Mesenchymal stem cell (in vitro differentiated cells and primary cell): ENCODE data around the gene DAG1.

Experiments
- DNase-seq: peaks from one replicate; pipeline ENCODE4 v3.0.0-alpha.2; 2013
- H2AFZ ChIP-seq: one replicate; pipeline ENCODE4 v1.6.1; 2013; ENCODE audit warnings: low read depth, mild to moderate bottlenecking, control low read depth, inconsistent platforms, low read length, moderate library complexity
- H2AK5ac ChIP-seq: 2 replicates; pipeline ENCODE4 v1.6.1; 2013; ENCODE audit warnings: low read length, moderate library complexity, mild to moderate bottlenecking, inconsistent platforms; ENCODE audit not compliant: severe bottlenecking
- H2BK120ac ChIP-seq: one replicate; pipeline ENCODE4 v1.6.1; 2013; ENCODE audit warnings: low read depth, mild to moderate bottlenecking, inconsistent platforms, low read length, moderate library complexity
- H2BK12ac ChIP-seq, 2 experiments: one replicate each; pipeline ENCODE4 v1.6.1; 2013; ENCODE audit warnings: inconsistent platforms in 2 of 2, low read length in 2 of 2, mild to moderate bottlenecking in 2 of 2, moderate library complexity in 2 of 2, control low read depth in 1 of 2
- H2BK15ac ChIP-seq: one replicate; pipeline ENCODE4 v1.6.1; 2013; ENCODE audit warnings: mild to moderate bottlenecking, low read depth, inconsistent platforms; ENCODE audit not compliant: poor library complexity, severe bottlenecking
- H2BK5ac ChIP-seq: 2 replicates; pipeline ENCODE4 v1.6.1; 2013; ENCODE audit warnings: low read depth, mild to moderate bottlenecking, low read length, control low read depth, inconsistent platforms; ENCODE audit not compliant: poor library complexity, severe bottlenecking
- H3K14ac ChIP-seq, 2 experiments: one replicate each; pipeline ENCODE4 v1.6.1; 2013; ENCODE audit warnings: inconsistent platforms in 2 of 2, low read length in 2 of 2, control low read depth in 1 of 2, mild to moderate bottlenecking in 1 of 2, moderate library complexity in 1 of 2
- H3K18ac ChIP-seq, 2 experiments: one replicate each; pipeline ENCODE4 v1.6.1; 2013; ENCODE audit warnings: inconsistent platforms in 2 of 2, low read length in 2 of 2, control low read depth in 1 of 2, low read depth in 1 of 2, mild to moderate bottlenecking in 1 of 2
- H3K23ac ChIP-seq, 2 experiments: one replicate each; pipeline ENCODE4 v1.6.1; 2013; ENCODE audit warnings: inconsistent platforms in 2 of 2, low read length in 2 of 2, mild to moderate bottlenecking in 2 of 2, moderate library complexity in 2 of 2, control low read depth in 1 of 2
- H3K27ac ChIP-seq: 2 replicates; pipeline ENCODE4 v1.5.1; 2013; ENCODE audit warnings: mild to moderate bottlenecking, moderate library complexity, low read length, control low read depth, inconsistent platforms; ENCODE audit not compliant: poor library complexity, severe bottlenecking
- H3K27me3 ChIP-seq, 2 experiments: 2 replicates each; pipeline versions ENCODE4 v1.6.1 to v1.7.0; 2013; ENCODE audit warnings: low read length in 2 of 2, mild to moderate bottlenecking in 2 of 2, moderate library complexity in 2 of 2, control low read depth in 1 of 2, inconsistent platforms in 1 of 2; ENCODE audit not compliant: control insufficient read depth in 1 of 2, insufficient read depth in 1 of 2
- H3K36me3 ChIP-seq, 2 experiments: 2 replicates each; pipeline versions ENCODE4 v1.6.1 to v1.7.0; 2013; ENCODE audit warnings: low read length in 2 of 2, control low read depth in 1 of 2, inconsistent platforms in 1 of 2, low read depth in 1 of 2, mild to moderate bottlenecking in 1 of 2; ENCODE audit not compliant: insufficient read depth in 2 of 2, control insufficient read depth in 1 of 2
- H3K4ac ChIP-seq, 2 experiments: one replicate each; pipeline ENCODE4 v1.6.1; 2013; ENCODE audit warnings: inconsistent platforms in 2 of 2, low read length in 2 of 2, mild to moderate bottlenecking in 2 of 2, moderate library complexity in 2 of 2, control low read depth in 1 of 2, low read depth in 1 of 2
- H3K4me1 ChIP-seq: 2 replicates; pipeline ENCODE4 v1.6.1; 2013; ENCODE audit warnings: low read depth, low read length, control low read depth; ENCODE audit not compliant: control insufficient read depth, insufficient read depth
- H3K4me2 ChIP-seq: 2 replicates; pipeline ENCODE4 v1.6.1; 2013; ENCODE audit warnings: low read length, mild to moderate bottlenecking, inconsistent platforms; ENCODE audit not compliant: poor library complexity, severe bottlenecking
- H3K4me3 ChIP-seq, 2 experiments: 2 replicates each; pipeline versions ENCODE4 v1.5.1 to v1.7.0; 2013; ENCODE audit warnings: low read length in 2 of 2, mild to moderate bottlenecking in 2 of 2, control low read depth in 1 of 2, low read depth in 1 of 2; ENCODE audit not compliant: insufficient read depth in 1 of 2
- H3K79me1 ChIP-seq: replicated peaks from 2 replicates; pipeline ENCODE4 v1.6.1; 2013; ENCODE audit warnings: mild to moderate bottlenecking, control low read depth, low read length, inconsistent platforms; ENCODE audit not compliant: poor library complexity, severe bottlenecking
- H3K9ac ChIP-seq: 2 replicates; pipeline ENCODE4 v1.7.0; 2013; ENCODE audit warnings: mild to moderate bottlenecking, low read length, moderate library complexity
- H3K9me3 ChIP-seq: 2 replicates; pipeline ENCODE4 v1.7.0; 2013; ENCODE audit warnings: mild to moderate bottlenecking, low read length; ENCODE audit not compliant: control insufficient read depth
- H4K8ac ChIP-seq: one replicate; pipeline ENCODE4 v1.6.1; 2013; ENCODE audit warnings: inconsistent platforms, mild to moderate bottlenecking, low read length, moderate library complexity
- H4K91ac ChIP-seq: one replicate; pipeline ENCODE4 v1.6.1; 2013; ENCODE audit warnings: mild to moderate bottlenecking, low read length, inconsistent platforms
- WGBS: methylation state at CpG from one replicate; pipeline ENCODE4 v1.1.7; 2013; ENCODE audit warnings: mixed read lengths; 5-methylcytosine and 5-hydroxymethylcytosine counted together

Gene DAG1

GRCh38 chr3:49513494-49514124 is 43.5 kb downstream of the DAG1 start:
- H3K4ac ChIP-seq = no peak overlapping the region

DNA sequence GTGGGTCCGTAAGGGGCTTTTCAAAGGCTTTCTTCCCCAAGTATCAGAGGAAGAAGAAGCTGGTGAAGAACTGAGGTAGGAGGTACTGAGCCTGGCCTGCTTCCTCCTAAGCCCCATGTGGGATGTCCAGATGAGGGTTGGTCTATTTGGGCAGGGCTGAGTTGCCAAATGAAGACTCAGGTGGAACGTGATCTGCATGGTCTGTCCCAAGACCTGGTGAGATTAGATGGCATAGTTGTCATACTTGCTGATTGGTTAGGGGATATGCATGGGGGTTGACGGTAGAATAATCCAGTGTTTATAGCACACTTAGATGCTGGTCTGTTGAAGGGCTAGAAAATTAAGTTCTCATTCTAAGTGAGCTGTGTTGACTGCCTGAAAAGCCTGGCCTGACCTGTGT is 47.9 kb downstream of the DAG1 start:
- no peak overlapping the region for H4K91ac ChIP-seq
- no peak overlapping the region for H3K18ac ChIP-seq
- DNase-seq = no peak
- no peak overlapping the region for H3K4ac ChIP-seq
- H3K4me2 ChIP-seq = no peak overlapping the region
- H3K79me1 ChIP-seq = peaks cover 31% of the 10 kb centered on the region
- no peaks in the 10 kb centered on the region for H3K27me3 ChIP-seq
- H2BK12ac ChIP-seq = no peak overlapping the region
- no peak overlapping the region for H3K9ac ChIP-seq
- no peak overlapping the region for H3K4me3 ChIP-seq
- no peak overlapping the region for H3K23ac ChIP-seq
- 97% methylated on average over 3 of the region's 3 CpGs for WGBS
- H2AFZ ChIP-seq = no peak overlapping the region
- H3K4me1 ChIP-seq = no peaks in the 10 kb centered on the region
- no peak overlapping the region for H2BK5ac ChIP-seq
- H3K14ac ChIP-seq = no peak overlapping the region
- no peak overlapping the region for H2BK15ac ChIP-seq
- no peaks in the 10 kb centered on the region for H3K9me3 ChIP-seq
- H3K27ac ChIP-seq = no peak overlapping the region
- no peak overlapping the region for H4K8ac ChIP-seq
- H2AK5ac ChIP-seq = no peak overlapping the region
- peaks cover 32 to 43% of the 10 kb centered on the region in 2 experiments for H3K36me3 ChIP-seq
- H2BK120ac ChIP-seq = no peak overlapping the region

More at GRCh38 chr3:49513494-49514124, 43.5 kb downstream of the DAG1 start:
- no peaks in the 10 kb centered on the region for H3K9me3 ChIP-seq
- 92% methylated on average over 4 of the region's 4 CpGs for WGBS
- H3K9ac ChIP-seq = no peak overlapping the region
- no peak overlapping the region for H2BK120ac ChIP-seq
- no peak overlapping the region for H3K27ac ChIP-seq
- H4K8ac ChIP-seq = no peak overlapping the region
- H3K27me3 ChIP-seq = no peaks in the 10 kb centered on the region
- no peaks in the 10 kb centered on the region for H3K4me1 ChIP-seq
- no peak overlapping the region for H2AFZ ChIP-seq
- H3K23ac ChIP-seq = no peak overlapping the region
- no peak overlapping the region for H3K18ac ChIP-seq
- DNase-seq = no peak
- H4K91ac ChIP-seq = no peak overlapping the region
- no peak overlapping the region for H3K14ac ChIP-seq
- no peak overlapping the region for H3K4me3 ChIP-seq
- no peak overlapping the region for H3K4me2 ChIP-seq
- H2BK12ac ChIP-seq = no peak overlapping the region
- H2BK15ac ChIP-seq = peak overlapping the region; percentile 1
- H2BK5ac ChIP-seq = no peak overlapping the region
- peaks cover 29 to 61% of the 10 kb centered on the region in 2 experiments for H3K36me3 ChIP-seq
- peaks cover 17% of the 10 kb centered on the region for H3K79me1 ChIP-seq
- no peak overlapping the region for H2AK5ac ChIP-seq

DNA sequence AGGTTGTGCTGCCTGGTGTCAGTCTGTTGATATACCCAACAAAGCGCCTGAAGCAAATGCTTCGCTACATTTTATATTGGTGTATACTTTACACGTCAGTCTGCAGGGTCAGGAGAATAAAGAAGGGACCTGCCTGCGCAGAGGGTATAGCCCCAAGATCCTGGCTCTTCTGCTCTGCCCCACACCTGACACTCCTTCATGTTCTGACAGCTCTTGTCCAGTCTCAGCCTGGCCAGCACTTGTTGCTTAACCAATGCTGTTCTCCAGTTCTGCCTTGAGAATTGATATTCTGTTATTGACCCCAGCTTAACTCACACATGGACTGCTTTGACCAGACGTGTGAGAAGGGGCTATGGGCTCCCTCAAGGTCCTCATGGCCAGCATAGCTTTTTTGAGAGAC is 48.4 kb downstream of the DAG1 start:
- Histone ChIP-seq H3K36me3 (peaks cover 27 to 39% of the 10 kb centered on the region in 2 experiments), H2BK5ac (no peak overlapping the region), H3K79me1 (peaks cover 30% of the 10 kb centered on the region), H3K4me2 (no peak overlapping the region), H2BK15ac (no peak overlapping the region), H3K27ac (no peak overlapping the region), H2AK5ac (no peak overlapping the region), H3K4me3 (no peak overlapping the region), H3K14ac (no peak overlapping the region), H2BK120ac (no peak overlapping the region), H3K4me1 (no peaks in the 10 kb centered on the region), H3K18ac (no peak overlapping the region), H2AFZ (no peak overlapping the region), H3K9ac (no peak overlapping the region), H3K4ac (no peak overlapping the region), H4K8ac (no peak overlapping the region), H2BK12ac (no peak overlapping the region), H4K91ac (no peak overlapping the region), H3K23ac (no peak overlapping the region), H3K9me3 (no peaks in the 10 kb centered on the region), H3K27me3 (no peaks in the 10 kb centered on the region)
- WGBS = 97% methylated on average over 5 of the region's 5 CpGs
- DNase-seq = no peak

- Histone ChIP-seq H3K27ac (no peak overlapping the region), H3K27me3 (no peaks in the 10 kb centered on the region), H3K36me3 (peaks cover 32 to 37% of the 10 kb centered on the region in 2 experiments), H3K23ac (no peak overlapping the region), H2BK12ac (no peak overlapping the region), H3K14ac (no peak overlapping the region), H3K9ac (no peak overlapping the region), H3K18ac (no peak overlapping the region), H2AK5ac (no peak overlapping the region), H2BK5ac (no peak overlapping the region), H4K91ac (no peak overlapping the region), H2BK120ac (no peak overlapping the region), H4K8ac (peak overlapping the region; percentile 38), H2BK15ac (no peak overlapping the region), H3K4me1 (no peaks in the 10 kb centered on the region), H2AFZ (no peak overlapping the region), H3K9me3 (no peaks in the 10 kb centered on the region), H3K4ac (no peak overlapping the region), H3K79me1 (peaks cover 31% of the 10 kb centered on the region), H3K4me3 (no peak overlapping the region), H3K4me2 (no peak overlapping the region)
- no peak for DNase-seq
- 90% methylated on average over 6 of the region's 6 CpGs for WGBS
Measured at GRCh38 chr3:49519296-49519695, 49.2 kb downstream of the DAG1 start.
